ENCODE results near the gene RNF123. TPM values are rescaled to one million over a fixed set of nuclear protein-coding genes. Genes with fewer than 3 reads are reported as not detected.

The RNF123 gene
- total and polyA plus RNA-seq, 2 donors (not counting 1 experiment from before 2014, with no cell fraction given) = 51.8 to 69.0 TPM

DNA sequence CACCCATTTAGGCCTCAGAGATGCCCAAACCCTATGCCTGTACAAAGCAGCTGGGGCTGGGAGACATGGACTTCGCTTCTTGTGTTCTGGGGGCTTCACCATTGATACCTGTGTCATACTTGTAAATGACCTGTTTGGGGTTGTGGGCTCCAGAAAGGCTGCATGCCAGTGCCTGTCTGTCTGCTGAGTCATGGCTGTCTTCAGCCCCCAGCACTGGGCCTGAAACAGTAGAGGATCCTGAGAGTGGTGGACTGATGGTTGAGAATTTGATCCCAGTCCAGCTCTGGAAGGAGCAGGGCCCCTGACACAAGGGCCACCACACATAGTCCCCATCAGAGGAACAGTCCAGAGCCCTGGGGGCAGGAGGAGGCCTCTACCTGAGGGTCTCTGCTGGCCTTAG, 39.8 kb upstream of the RNF123 start:
- no peak overlapping the region for H3K27ac ChIP-seq (ENCODE audit: low read length in 2 of 2)
- no peak overlapping the region for H3K4me2 ChIP-seq (replicated peaks; ENCODE audit: low read depth, low read length, poor library complexity, severe bottlenecking)
- Mint-ChIP-seq H3K4me3 (no peak overlapping the region), H3K9me3 (ENCODE audit: insufficient read depth) (no peaks in the 10 kb centered on the region), H3K27ac (no peak overlapping the region), H3K4me1 (no peaks in the 10 kb centered on the region), H3K27me3 (peaks cover 3% of the 10 kb centered on the region)
- no peak overlapping the region for H3K4me3 ChIP-seq (ENCODE audit: control extremely low read depth in 1 of 5, extremely low read depth in 1 of 5, insufficient read depth in 1 of 5, low read depth in 2 of 5, low read length in 4 of 5)
- 85% methylated on average over 1 of the region's 1 CpG for WGBS (ENCODE audit: insufficient coverage)
- no peak overlapping the region for H2AFZ ChIP-seq (ENCODE audit: insufficient read depth, low read depth, low read length, poor library complexity, severe bottlenecking)
- H3K36me3 ChIP-seq (replicated peaks in 1 of 2; ENCODE audit: control extremely low read depth in 1 of 2, control insufficient read depth in 1 of 2, extremely low read depth in 1 of 2, insufficient read depth in 2 of 2, low read length in 1 of 2) = no peaks in the 10 kb centered on the region
- no peak for TF ChIP-seq CTCF (IDR thresholded peaks at IDR 0.05)
- TF ChIP-seq EZH2 (IDR thresholded peaks at IDR 0.05; ENCODE audit: borderline replicate concordance, insufficient read depth, low read depth, low read length, poor library complexity, severe bottlenecking) = no peak
- H3K4me1 ChIP-seq (ENCODE audit: control insufficient read depth in 2 of 2, insufficient read depth in 2 of 2, low read length in 2 of 2) = peaks cover 0 to under 1% of the 10 kb centered on the region in 2 donors
- POLR2A ChIA-PET = no interaction called here
- intact Hi-C loops (cut with micrococcal nuclease) = no loop called here
- H3K9ac ChIP-seq (ENCODE audit: low read length) = no peak overlapping the region
- H3K27me3 ChIP-seq (replicated peaks in 1 of 4; ENCODE audit: control extremely low read depth in 1 of 4, control insufficient read depth in 3 of 4, insufficient read depth in 4 of 4, low read length in 3 of 4) = no peaks in the 10 kb centered on the region
- no peaks in the 10 kb centered on the region for H3K79me2 ChIP-seq (ENCODE audit: control insufficient read depth, insufficient read depth, low read length)
- H3K9me3 ChIP-seq (ENCODE audit: control extremely low read depth in 1 of 3, control insufficient read depth in 2 of 3, insufficient read depth in 1 of 3, low read length in 2 of 3) = no peaks in the 10 kb centered on the region
- CTCF ChIA-PET = no interaction called here
- ATAC-seq (ENCODE audit: low read depth) (no peak), DNase-seq (no peak)
- H4K20me1 ChIP-seq (ENCODE audit: control insufficient read depth, insufficient read depth, low read length, poor library complexity, severe bottlenecking) = no peaks in the 10 kb centered on the region

DNA sequence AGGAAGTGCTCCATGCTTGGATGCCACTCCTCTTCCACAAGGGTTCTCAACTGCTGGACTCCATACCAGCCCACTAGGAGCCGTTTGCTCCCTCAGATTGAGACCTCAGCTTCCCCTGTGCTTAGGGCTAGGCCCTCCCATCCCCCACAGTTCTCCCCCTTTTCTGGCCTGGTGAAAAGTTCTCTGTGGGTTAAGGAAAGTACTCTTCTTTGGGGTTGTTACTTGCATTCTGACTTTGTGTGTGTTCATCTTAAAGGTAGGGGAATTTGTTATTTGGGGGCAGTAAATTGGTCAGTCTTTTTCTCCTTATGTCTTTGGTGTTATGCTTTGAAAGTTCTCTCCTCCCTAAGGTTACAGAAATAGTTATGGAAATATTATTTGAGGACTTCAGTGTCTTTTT, 39.2 kb upstream of the RNF123 start:
- no peak for TF ChIP-seq EZH2 (IDR thresholded peaks at IDR 0.05; ENCODE audit: borderline replicate concordance, insufficient read depth, low read depth, low read length, poor library complexity, severe bottlenecking)
- no peak for TF ChIP-seq CTCF (IDR thresholded peaks at IDR 0.05)
- Histone ChIP-seq H3K9me3 (ENCODE audit: control extremely low read depth in 1 of 3, control insufficient read depth in 2 of 3, insufficient read depth in 1 of 3, low read length in 2 of 3) (peaks cover 0 to 3% (median 0%) of the 10 kb centered on the region in 3 donors), H3K4me3 (ENCODE audit: control extremely low read depth in 1 of 5, extremely low read depth in 1 of 5, insufficient read depth in 1 of 5, low read depth in 2 of 5, low read length in 4 of 5) (no peak overlapping the region), H3K27ac (ENCODE audit: low read length in 2 of 2) (no peak overlapping the region), H3K4me2 (replicated peaks; ENCODE audit: low read depth, low read length, poor library complexity, severe bottlenecking) (no peak overlapping the region), H3K79me2 (ENCODE audit: control insufficient read depth, insufficient read depth, low read length) (no peaks in the 10 kb centered on the region), H3K27me3 (replicated peaks in 1 of 4; ENCODE audit: control extremely low read depth in 1 of 4, control insufficient read depth in 3 of 4, insufficient read depth in 4 of 4, low read length in 3 of 4) (no peaks in the 10 kb centered on the region), H3K9ac (ENCODE audit: low read length) (no peak overlapping the region), H2AFZ (ENCODE audit: insufficient read depth, low read depth, low read length, poor library complexity, severe bottlenecking) (no peak overlapping the region), H3K4me1 (ENCODE audit: control insufficient read depth in 2 of 2, insufficient read depth in 2 of 2, low read length in 2 of 2) (peaks cover 0 to 7% of the 10 kb centered on the region in 2 donors), H3K36me3 (replicated peaks in 1 of 2; ENCODE audit: control extremely low read depth in 1 of 2, control insufficient read depth in 1 of 2, extremely low read depth in 1 of 2, insufficient read depth in 2 of 2, low read length in 1 of 2) (no peaks in the 10 kb centered on the region), H4K20me1 (ENCODE audit: control insufficient read depth, insufficient read depth, low read length, poor library complexity, severe bottlenecking) (no peaks in the 10 kb centered on the region)
- H3K9me3 Mint-ChIP-seq (ENCODE audit: insufficient read depth) = no peaks in the 10 kb centered on the region
- H3K27ac Mint-ChIP-seq = no peak overlapping the region
- peaks cover 3% of the 10 kb centered on the region for H3K27me3 Mint-ChIP-seq
- POLR2A ChIA-PET = no interaction called here
- ATAC-seq (ENCODE audit: low read depth) = no peak
- CTCF ChIA-PET = no interaction called here
- WGBS (ENCODE audit: insufficient coverage) = 80% methylated on average over 1 of the region's 1 CpG
- DNase-seq = no peak
- H3K4me1 Mint-ChIP-seq = peaks cover 4% of the 10 kb centered on the region
- H3K4me3 Mint-ChIP-seq = no peak overlapping the region
- intact Hi-C loops (cut with micrococcal nuclease) = no loop called here
